CD4-positive, CD25-positive, alpha-beta regulatory T cell (primary cell): ENCODE measurements around the gene EOGT. TPM values are rescaled to one million over a fixed set of nuclear protein-coding genes. Genes with fewer than 3 reads are reported as not detected.

ENCODE experiments used
- ATAC-seq, 2 donors: fragments of 150-1000 bp; cut with Tn5 transposase; one replicate each; pipeline ENCODE4 v1.10.0; 2021; ENCODE audit warnings: low read depth in 2 of 2, moderate number of reproducible peaks in 2 of 2, moderate library complexity in 1 of 2
- DNase-seq, 3 donors: peaks; one replicate each; pipeline versions ENCODE4 v3.0.0 to v3.0.0-alpha.2; 2012 to 2022; ENCODE audit warnings: mixed read lengths in 1 of 3
- H3K27ac ChIP-seq: one replicate; pipeline ENCODE4 v1.7.0; 2013; ENCODE audit warnings: mild to moderate bottlenecking, low read length; ENCODE audit not compliant: insufficient read depth, poor library complexity, severe bottlenecking
- H3K27me3 ChIP-seq: one replicate; pipeline ENCODE4 v1.7.0; 2013; ENCODE audit warnings: low read length; ENCODE audit not compliant: control insufficient read depth, insufficient read depth
- H3K36me3 ChIP-seq: one replicate; pipeline ENCODE4 v1.7.0; 2013; ENCODE audit warnings: mild to moderate bottlenecking, low read length, moderate library complexity; ENCODE audit not compliant: control insufficient read depth, insufficient read depth
- H3K4me1 ChIP-seq: 2 replicates; pipeline ENCODE4 v1.7.0; 2013; ENCODE audit warnings: mild to moderate bottlenecking, low read length; ENCODE audit not compliant: insufficient read depth, control insufficient read depth, poor library complexity, severe bottlenecking
- H3K4me3 ChIP-seq: one replicate; pipeline ENCODE4 v1.7.0; 2013; ENCODE audit warnings: low read depth, mild to moderate bottlenecking, low read length, moderate library complexity
- H3K9me3 ChIP-seq, 2 experiments: 1 replicate in 1 of 2; 2 replicates in 1 of 2; pipeline ENCODE4 v1.7.0; 2013; ENCODE audit warnings: low read length in 2 of 2, mild to moderate bottlenecking in 1 of 2, moderate library complexity in 1 of 2; ENCODE audit not compliant: control insufficient read depth in 2 of 2
- H3K27ac Mint-ChIP-seq, 3 donors: one replicate each; pipeline ENCODE4 v1.8.0; 2020 to 2022; ENCODE audit warnings: mild to moderate bottlenecking in 3 of 3, mixed read lengths in 3 of 3, moderate library complexity in 2 of 3
- H3K27me3 Mint-ChIP-seq: one replicate; pipeline ENCODE4 v1.8.0; 2022; ENCODE audit warnings: mild to moderate bottlenecking, mixed read lengths
- H3K36me3 Mint-ChIP-seq: one replicate; pipeline ENCODE4 v1.8.0; 2020; ENCODE audit warnings: mixed read lengths
- H3K4me1 Mint-ChIP-seq, 4 donors: one replicate each; pipeline ENCODE4 v1.8.0; 2020 to 2022; ENCODE audit warnings: mixed read lengths in 4 of 4, mild to moderate bottlenecking in 1 of 4
- H3K4me3 Mint-ChIP-seq, 4 donors: one replicate each; pipeline ENCODE4 v1.8.0; 2020 to 2022; ENCODE audit warnings: mild to moderate bottlenecking in 4 of 4, mixed read lengths in 4 of 4, moderate library complexity in 3 of 4
- H3K9me3 Mint-ChIP-seq, 7 donors: one replicate each; pipeline ENCODE4 v1.8.0; 2020 to 2022; ENCODE audit warnings: mixed read lengths in 7 of 7, mild to moderate bottlenecking in 3 of 7, moderate library complexity in 2 of 7
- polyA plus RNA-seq, 4 donors: library from polyadenylated mRNA; unstranded; fragments of 300-500 nt; fragmentation: Illumina TruSeq; gene quantifications; one replicate each; pipeline ENCODE4 v1.2.3, GENCODE V29; 2021
- total RNA-seq: library from RNA; stranded (reverse); gene quantifications from one replicate; pipeline ENCODE4 v1.2.3, GENCODE V29; 2022

The EOGT gene
- total and polyA plus RNA-seq, 5 donors from 2014 or later = 15.8 to 25.7 (median 19.6) TPM

GRCh38 chr3:68973639-68974038 is 39.8 kb downstream of the EOGT start:
- Mint-ChIP-seq H3K4me3 (no peak overlapping the region), H3K27me3 (peaks cover 16% of the 10 kb centered on the region), H3K27ac (no peak overlapping the region), H3K36me3 (peaks cover 22% of the 10 kb centered on the region), H3K4me1 (no peaks in the 10 kb centered on the region), H3K9me3 (peaks cover 0 to 2% (median 0%) of the 10 kb centered on the region in 7 donors)
- Histone ChIP-seq H3K9me3 (no peaks in the 10 kb centered on the region), H3K27me3 (no peaks in the 10 kb centered on the region), H3K4me3 (no peak overlapping the region), H3K4me1 (no peaks in the 10 kb centered on the region), H3K27ac (no peak overlapping the region), H3K36me3 (peaks cover 25% of the 10 kb centered on the region)
- peak in 1 of 3 donors; percentile 5 for DNase-seq
- no peak for ATAC-seq

DNA sequence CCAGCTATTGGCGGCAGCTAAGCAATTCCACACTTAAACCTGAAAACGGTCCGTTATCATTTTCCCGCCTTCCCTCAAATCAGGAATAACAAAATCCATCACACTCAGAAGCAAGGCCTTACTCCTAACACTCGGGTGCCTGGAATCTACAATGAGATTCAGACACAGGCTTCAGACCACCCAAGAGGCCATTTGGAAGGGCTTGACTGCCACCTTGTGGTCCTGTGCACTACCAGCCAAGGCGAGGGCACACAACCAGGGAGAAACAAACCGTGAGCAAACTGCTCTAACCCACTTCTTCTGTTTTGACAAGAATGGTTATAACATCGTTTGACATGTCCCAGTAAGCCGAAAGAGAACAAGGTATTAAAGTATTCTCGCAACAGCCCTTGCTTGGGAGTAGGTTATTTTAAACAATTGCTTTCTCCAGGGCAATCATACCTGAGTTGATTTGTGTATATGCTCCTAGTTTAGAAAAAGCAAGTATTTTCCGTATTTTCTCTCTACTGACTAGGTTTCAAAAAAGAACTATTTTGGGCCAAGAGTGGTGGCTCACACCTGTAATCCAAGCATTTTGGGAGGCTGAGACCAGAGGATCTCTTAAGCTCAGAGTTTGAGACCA is 41.0 kb downstream of the EOGT start:
- Histone ChIP-seq H3K4me3 (no peak overlapping the region), H3K27ac (no peak overlapping the region), H3K36me3 (peaks cover 14% of the 10 kb centered on the region), H3K9me3 (no peaks in the 10 kb centered on the region), H3K27me3 (no peaks in the 10 kb centered on the region), H3K4me1 (no peaks in the 10 kb centered on the region)
- Mint-ChIP-seq H3K36me3 (peaks cover 11% of the 10 kb centered on the region), H3K4me3 (no peak overlapping the region), H3K27me3 (peaks cover 17% of the 10 kb centered on the region), H3K9me3 (peaks cover 0 to 2% (median 0%) of the 10 kb centered on the region in 7 donors), H3K27ac (no peak overlapping the region), H3K4me1 (no peaks in the 10 kb centered on the region)
- DNase-seq = peak in 2 of 3 donors; percentile 8 to 46
- ATAC-seq = no peak

DNA sequence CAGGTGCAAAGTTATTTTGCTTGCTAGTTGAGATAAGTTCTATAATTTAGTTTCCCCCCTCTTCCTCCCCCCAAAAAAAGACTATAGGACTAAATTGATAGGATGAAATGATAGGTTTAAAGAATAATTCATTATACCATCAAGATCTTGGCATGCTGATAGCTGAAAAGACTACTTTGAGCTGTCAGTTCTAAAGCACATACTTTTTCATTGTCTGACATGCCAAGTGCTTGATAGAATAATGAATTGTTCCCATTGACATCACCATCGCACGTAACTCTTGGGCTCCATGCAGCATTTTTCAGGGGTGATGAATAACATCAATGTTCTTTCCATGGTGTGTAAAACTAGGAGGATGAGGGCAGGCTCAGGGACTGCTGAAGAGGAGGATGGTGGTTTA is 48.8 kb downstream of the EOGT start:
- DNase-seq (no peak), ATAC-seq (no peak)
- Histone ChIP-seq H3K27ac (no peak overlapping the region), H3K27me3 (peaks cover 8% of the 10 kb centered on the region), H3K9me3 (no peaks in the 10 kb centered on the region), H3K4me1 (no peaks in the 10 kb centered on the region), H3K4me3 (no peak overlapping the region), H3K36me3 (no peaks in the 10 kb centered on the region)
- Mint-ChIP-seq H3K4me3 (no peak overlapping the region), H3K9me3 (peaks cover 0 to 1% (median 0%) of the 10 kb centered on the region in 7 donors), H3K36me3 (no peaks in the 10 kb centered on the region), H3K27me3 (peaks cover 45% of the 10 kb centered on the region), H3K4me1 (no peaks in the 10 kb centered on the region), H3K27ac (no peak overlapping the region)

DNA sequence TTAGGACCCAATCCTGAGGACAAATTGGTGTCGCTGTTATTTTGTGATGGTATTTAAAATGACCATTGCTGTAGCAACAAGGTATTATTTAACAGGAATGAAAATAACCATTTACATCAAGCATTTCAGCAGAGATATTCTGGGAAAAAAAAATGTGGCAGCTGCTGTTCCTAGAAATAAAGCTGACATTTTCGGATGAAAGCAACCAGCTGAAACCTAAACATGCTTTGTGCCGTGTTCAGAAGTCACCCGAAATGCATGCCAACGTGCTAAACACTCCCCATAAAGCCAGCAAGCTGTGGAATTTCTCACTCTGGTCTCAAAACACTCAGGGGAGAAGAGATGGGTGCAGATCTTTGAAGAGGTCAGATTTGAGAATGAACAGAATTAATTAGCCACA is 49.6 kb downstream of the EOGT start:
- no peaks in the 10 kb centered on the region for H3K4me1 Mint-ChIP-seq
- H3K36me3 ChIP-seq = no peaks in the 10 kb centered on the region
- H3K27me3 Mint-ChIP-seq = peaks cover 51% of the 10 kb centered on the region
- no peaks in the 10 kb centered on the region for H3K36me3 Mint-ChIP-seq
- no peak overlapping the region for H3K4me3 Mint-ChIP-seq
- H3K9me3 Mint-ChIP-seq = peaks cover 0 to 1% (median 0%) of the 10 kb centered on the region in 7 donors
- DNase-seq (no peak), ATAC-seq (no peak)
- H3K27ac ChIP-seq = no peak overlapping the region
- peaks cover 11% of the 10 kb centered on the region for H3K27me3 ChIP-seq
- no peak overlapping the region for H3K27ac Mint-ChIP-seq
- H3K4me3 ChIP-seq = no peak overlapping the region
- H3K4me1 ChIP-seq = no peaks in the 10 kb centered on the region
- no peaks in the 10 kb centered on the region for H3K9me3 ChIP-seq

DNA sequence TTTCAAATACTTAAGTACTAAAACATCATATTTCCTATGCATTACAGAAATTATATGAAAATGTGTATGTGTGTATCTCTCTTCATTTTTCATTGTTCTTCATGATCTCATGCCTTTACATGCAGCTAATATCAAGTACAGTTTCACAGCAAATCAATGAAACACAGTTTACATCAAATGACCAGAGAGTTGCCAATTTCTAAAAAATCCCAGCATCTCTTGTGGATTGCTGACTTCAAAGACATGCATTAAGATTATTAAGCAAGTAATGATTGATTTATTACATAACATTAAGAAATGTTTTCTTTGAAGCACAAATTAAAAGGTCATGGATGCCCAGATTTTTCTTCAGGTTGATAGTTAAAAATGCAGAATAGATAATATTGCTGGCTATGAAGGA is 50.1 kb downstream of the EOGT start:
- H3K36me3 Mint-ChIP-seq = no peaks in the 10 kb centered on the region
- Histone ChIP-seq H3K27ac (no peak overlapping the region), H3K36me3 (no peaks in the 10 kb centered on the region), H3K27me3 (peaks cover 12% of the 10 kb centered on the region), H3K4me3 (no peak overlapping the region), H3K4me1 (no peaks in the 10 kb centered on the region), H3K9me3 (no peaks in the 10 kb centered on the region)
- no peak for DNase-seq
- peaks cover 51% of the 10 kb centered on the region for H3K27me3 Mint-ChIP-seq
- ATAC-seq = no peak
- H3K27ac Mint-ChIP-seq = no peak overlapping the region
- H3K9me3 Mint-ChIP-seq = no peaks in the 10 kb centered on the region
- H3K4me1 Mint-ChIP-seq = no peaks in the 10 kb centered on the region
- H3K4me3 Mint-ChIP-seq = no peak overlapping the region

- Histone ChIP-seq H3K36me3 (no peaks in the 10 kb centered on the region), H3K4me1 (no peaks in the 10 kb centered on the region), H3K27me3 (peaks cover 33% of the 10 kb centered on the region), H3K9me3 (no peaks in the 10 kb centered on the region), H3K4me3 (no peak overlapping the region), H3K27ac (no peak overlapping the region)
- peaks cover 0 to 6% (median 0%) of the 10 kb centered on the region in 7 donors for H3K9me3 Mint-ChIP-seq
- H3K4me1 Mint-ChIP-seq = no peaks in the 10 kb centered on the region
- H3K27ac Mint-ChIP-seq = no peak overlapping the region
- no peak overlapping the region for H3K4me3 Mint-ChIP-seq
- ATAC-seq (no peak), DNase-seq (no peak)
- H3K36me3 Mint-ChIP-seq = no peaks in the 10 kb centered on the region
- H3K27me3 Mint-ChIP-seq = peaks cover 69% of the 10 kb centered on the region
Measured at GRCh38 chr3:68958932-68959331, 54.6 kb downstream of the EOGT start.

- ATAC-seq (no peak), DNase-seq (no peak)
- Histone ChIP-seq H3K36me3 (no peaks in the 10 kb centered on the region), H3K4me1 (no peaks in the 10 kb centered on the region), H3K9me3 (no peaks in the 10 kb centered on the region), H3K4me3 (no peak overlapping the region), H3K27ac (no peak overlapping the region), H3K27me3 (peaks cover 33% of the 10 kb centered on the region)
- peaks cover 0 to 6% (median 0%) of the 10 kb centered on the region in 7 donors for H3K9me3 Mint-ChIP-seq
- no peaks in the 10 kb centered on the region for H3K36me3 Mint-ChIP-seq
- peaks cover 67% of the 10 kb centered on the region for H3K27me3 Mint-ChIP-seq
- H3K4me1 Mint-ChIP-seq = no peaks in the 10 kb centered on the region
- no peak overlapping the region for H3K27ac Mint-ChIP-seq
- no peak overlapping the region for H3K4me3 Mint-ChIP-seq
Measured at GRCh38 chr3:68957895-68958294, 55.6 kb downstream of the EOGT start.

GRCh38 chr3:68953816-68954444 is 59.6 kb downstream of the EOGT start:
- Mint-ChIP-seq H3K27me3 (peaks cover 48% of the 10 kb centered on the region), H3K4me3 (no peak overlapping the region), H3K4me1 (no peaks in the 10 kb centered on the region), H3K36me3 (no peaks in the 10 kb centered on the region), H3K27ac (no peak overlapping the region), H3K9me3 (peaks cover 0 to 6% (median 0%) of the 10 kb centered on the region in 7 donors)
- H3K27me3 ChIP-seq = peaks cover 25% of the 10 kb centered on the region
- no peak overlapping the region for H3K27ac ChIP-seq
- ATAC-seq (no peak), DNase-seq (no peak)
- H3K4me3 ChIP-seq = no peak overlapping the region
- H3K4me1 ChIP-seq = no peaks in the 10 kb centered on the region
- H3K36me3 ChIP-seq = no peaks in the 10 kb centered on the region
- no peaks in the 10 kb centered on the region for H3K9me3 ChIP-seq
